RPMI7951 (cell line): ENCODE results near the gene CAMTA1. TPM values are rescaled to one million over a fixed set of nuclear protein-coding genes. Genes with fewer than 3 reads are reported as not detected.

Source experiments
- DNase-seq: peaks from one replicate; pipeline ENCODE4 v3.0.0-alpha.2; 2012; ENCODE audit warnings: low read depth
- total RNA-seq: library from RNA; depleted of rRNA; stranded (reverse); fragments of >200 nt; shearing (Covaris generic); gene quantifications from 2 replicates; pipeline ENCODE4 v1.2.3, GENCODE V29; 2014

Gene CAMTA1
- total RNA-seq, 1 experiment from 2014 or later: 91.0 TPM

DNA sequence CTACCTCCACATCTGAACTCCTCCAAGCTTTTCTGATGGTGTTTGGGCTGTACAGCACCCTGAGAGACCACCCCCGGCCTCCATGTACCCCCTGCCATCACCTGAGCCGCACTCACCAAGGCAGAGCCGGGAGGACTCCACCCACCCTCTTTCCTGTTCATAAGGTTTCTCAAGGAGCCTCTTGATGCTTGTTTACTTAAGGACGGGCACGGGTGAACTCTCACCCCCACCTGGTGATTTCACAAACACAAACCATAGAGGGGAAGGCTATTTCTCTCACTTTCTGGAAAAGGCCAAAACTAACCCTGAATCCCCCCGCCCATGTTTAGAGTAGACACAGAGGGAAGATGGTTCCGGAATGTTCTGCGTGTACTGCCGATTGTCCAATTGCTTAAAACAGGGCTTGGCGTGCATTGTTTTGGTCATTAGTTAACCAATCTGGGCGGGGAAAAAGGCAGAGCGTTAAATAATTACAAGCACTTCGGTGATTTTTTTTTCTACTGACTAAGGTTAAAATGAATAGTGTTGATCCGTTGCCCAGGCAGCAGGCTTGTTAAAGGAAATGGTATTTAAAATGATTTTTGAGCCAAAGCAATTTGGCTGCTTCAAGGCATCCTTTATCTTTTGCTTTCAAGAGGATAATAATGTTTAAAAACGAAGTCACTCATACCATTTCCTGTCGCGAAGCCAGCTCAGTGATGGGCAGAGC, 706.0 kb downstream of the CAMTA1 start:
- DNase-seq: peak; percentile 34

DNA sequence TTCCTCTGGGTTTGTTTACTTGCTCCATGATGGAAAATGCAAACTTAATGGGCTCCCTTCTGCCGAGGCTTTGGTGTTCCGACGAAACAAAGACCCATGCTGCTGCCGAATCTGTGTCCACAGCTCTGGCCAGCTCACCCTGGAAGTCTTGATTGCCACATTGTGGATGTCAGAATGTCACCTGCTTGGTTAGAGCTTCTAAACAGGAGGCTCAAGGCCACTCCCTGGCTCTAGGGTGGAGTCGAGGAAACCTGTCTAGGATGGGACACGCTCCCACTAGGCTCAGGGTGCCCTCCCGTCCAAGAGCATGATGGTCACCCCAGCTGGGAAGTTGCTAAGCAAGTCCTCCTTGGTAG, 706.5 kb downstream of the CAMTA1 start:
- DNase-seq: no peak

- no peak for DNase-seq
Observed at GRCh38 chr1:7493711-7494454, 708.6 kb downstream of the CAMTA1 start.

- no peak for DNase-seq
Observed at GRCh38 chr1:7495962-7496361, 710.7 kb downstream of the CAMTA1 start.

DNA sequence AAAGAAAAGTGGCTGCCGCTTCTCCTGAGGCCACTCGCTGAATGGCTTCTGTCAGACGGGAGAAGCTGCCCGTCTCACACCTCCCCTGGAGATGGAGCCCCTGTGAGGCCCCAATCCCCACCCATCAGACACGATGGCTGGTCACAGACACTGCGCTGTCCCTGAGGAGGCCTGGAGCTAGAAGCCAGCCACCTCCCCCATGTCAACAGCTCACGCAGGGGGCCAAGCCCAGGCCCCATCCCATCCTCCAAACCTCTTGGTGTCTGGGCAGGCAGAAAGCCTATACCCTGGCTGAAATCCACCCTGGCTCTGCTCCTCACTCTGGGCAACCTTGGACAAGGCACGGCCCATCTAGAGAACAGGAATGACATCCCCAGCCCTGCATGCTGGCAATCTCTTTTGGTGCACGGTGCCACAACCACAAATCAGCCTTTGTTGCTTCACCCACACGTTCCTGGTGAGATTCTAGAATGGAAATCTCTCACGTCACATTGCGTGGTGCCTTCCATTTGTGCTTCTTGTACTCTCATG, 711.9 kb downstream of the CAMTA1 start:
- no peak for DNase-seq

GRCh38 chr1:7500381-7501083, 715.3 kb downstream of the CAMTA1 start:
- DNase-seq: no peak

DNA sequence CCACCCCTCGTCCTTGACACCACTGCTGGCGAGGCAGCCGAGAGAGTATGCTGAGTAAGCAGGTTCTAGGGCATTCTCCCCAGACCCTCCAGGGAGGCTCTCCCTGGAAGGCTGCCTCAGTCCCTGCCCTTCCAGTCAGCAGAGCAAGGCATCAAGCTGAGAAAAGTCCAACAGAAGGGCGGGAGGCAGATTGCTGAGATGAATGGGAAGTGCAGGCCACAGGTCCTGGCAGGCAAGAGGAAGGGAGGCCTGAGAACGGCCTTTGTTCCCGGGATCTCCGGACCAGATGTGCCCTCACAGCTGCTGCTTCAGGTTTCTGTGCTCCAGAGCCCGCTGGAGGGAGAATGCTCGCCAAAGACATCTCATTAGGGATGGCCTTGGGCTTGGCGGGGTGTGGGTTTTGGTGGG, 715.8 kb downstream of the CAMTA1 start:
- DNase-seq: peak; percentile 32

DNA sequence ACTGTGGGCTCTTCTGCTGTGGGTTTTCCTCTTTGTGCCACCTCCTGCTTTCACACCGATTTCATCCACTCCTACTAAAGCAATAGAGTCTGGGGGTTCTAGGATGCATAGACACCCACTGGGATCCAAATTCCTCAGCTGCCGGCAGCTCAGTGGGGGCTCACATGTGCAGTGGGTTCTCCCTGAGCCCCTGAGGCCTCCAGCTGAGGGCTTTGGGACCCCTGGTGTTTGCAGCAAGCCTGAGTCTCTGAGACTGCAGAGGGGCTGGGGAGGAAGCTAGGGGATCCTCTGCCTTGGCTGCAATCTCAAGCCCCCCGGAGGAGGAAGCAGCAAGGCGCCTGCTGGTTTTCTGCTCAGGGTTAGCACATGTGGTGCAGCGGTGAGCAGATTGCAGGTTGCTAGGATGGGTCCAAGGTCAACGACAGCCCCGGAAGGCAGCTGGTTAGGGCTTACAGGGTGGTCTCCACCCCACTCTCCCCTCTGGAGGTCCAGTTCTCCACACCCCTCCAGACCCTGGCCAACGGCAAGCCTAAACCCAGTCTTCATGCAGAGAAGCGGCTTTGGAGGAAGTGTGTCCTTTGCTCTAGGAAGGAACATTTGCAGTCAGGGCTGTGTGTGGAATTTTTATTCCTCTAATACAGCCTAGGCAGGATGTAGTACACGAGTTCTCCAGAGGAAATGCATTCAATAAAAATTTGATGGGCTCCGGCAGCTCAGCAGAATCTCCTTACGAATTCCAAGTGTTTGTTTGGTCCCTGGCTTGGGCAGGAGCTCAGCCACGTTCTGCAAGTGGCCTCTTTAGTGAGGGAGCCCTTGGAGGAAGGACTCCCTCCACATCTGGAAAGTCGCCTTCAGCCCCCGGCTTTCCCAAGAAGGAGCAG, 716.7 kb downstream of the CAMTA1 start:
- no peak for DNase-seq

GRCh38 chr1:7503691-7504437, 718.6 kb downstream of the CAMTA1 start:
- DNase-seq: no peak

DNA sequence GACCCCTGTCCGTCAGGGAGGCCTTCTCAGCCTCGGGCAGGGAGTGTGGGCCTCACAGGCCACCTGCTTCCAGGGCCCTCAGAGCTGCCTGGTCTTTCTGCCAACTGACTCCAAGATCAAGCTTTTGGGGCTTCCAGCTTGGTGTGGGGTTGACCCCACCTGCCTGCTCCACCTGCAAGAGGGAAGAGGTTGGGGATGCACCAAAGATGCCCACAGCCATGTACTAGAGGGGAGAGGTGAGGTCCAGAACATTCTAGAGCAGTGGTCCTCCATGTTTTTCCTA, 719.1 kb downstream of the CAMTA1 start:
- DNase-seq: no peak

GRCh38 chr1:7505094-7505770, 720.0 kb downstream of the CAMTA1 start:
- DNase-seq: no peak

DNA sequence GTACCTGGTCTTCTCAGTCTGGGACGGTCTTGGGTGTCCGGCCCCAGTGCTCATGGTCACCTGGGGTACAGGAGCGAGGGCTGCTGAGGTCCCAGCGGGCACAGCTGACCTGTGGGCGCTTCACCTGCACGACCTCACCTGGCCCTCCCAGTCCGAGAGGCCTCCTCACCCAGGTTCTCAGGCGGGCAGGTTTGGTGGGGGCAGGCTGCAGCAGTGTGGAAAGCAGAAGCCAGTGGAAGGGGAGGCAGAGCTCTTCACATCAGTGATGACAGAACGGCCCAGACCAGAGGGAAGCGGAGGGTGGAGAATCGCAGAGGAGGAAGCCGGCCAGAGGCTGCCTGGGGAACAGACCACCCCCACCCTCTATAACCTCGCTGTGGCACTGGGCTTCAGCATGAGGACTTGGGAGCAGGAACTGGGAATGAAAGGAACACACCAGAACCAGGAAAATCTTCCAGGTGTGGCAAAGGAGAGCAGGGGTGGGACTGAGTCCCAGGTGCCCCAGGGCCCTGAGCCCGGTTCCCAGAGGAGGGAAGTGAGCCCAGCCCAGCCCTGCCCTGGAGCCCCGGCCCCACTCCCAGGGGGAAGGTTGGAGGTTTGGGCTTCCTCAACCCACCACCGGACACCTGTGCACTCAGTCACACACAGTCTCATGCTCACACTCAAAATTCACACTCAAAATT, 720.7 kb downstream of the CAMTA1 start:
- no peak for DNase-seq

- DNase-seq: no peak
Observed at GRCh38 chr1:7506454-7507284, 721.4 kb downstream of the CAMTA1 start.

GRCh38 chr1:7507285-7508019, 722.2 kb downstream of the CAMTA1 start:
- DNase-seq: no peak

DNA sequence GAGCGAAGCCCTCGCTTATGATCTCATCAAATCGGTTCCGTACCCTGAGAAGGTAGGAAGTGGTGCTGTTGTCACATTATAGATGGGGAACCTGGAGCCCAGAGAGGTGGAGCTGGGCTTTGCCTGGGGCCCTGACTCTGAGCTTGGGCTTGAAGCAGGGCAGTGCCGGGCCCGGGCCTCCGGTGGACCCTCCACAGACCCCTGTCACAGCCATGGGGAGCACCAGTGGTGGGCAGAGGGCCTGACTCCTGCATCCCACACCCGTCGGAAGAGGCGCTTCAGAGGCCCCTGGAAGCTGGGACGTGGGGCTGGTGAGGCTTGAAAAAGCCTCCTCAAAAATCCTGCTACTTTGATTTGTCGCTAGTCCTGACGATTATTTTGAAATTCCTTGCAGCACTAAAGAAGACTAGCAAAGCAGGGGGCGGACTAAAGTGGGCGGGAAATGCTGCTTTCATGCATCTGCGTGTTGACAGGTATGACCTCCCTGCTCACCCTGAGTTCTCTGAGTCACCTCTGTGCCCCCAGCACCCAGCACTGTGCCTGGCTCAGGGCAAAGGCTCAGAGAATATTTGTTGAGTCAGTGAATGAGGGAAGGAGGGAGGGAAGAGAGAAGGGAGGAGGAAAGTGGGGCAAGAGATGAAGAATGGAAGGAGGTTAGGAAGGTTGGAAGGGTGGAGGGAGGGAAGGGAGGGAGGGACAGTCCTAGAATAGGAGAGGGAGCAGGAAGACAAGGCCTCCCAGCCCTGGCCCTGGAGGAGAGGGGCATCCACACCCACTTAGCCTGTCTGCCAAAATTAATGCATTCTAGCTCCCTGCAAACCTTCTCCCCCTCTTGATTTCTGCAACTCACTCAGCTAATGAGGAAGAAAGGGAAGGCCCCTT, 723.0 kb downstream of the CAMTA1 start:
- no peak for DNase-seq

DNA sequence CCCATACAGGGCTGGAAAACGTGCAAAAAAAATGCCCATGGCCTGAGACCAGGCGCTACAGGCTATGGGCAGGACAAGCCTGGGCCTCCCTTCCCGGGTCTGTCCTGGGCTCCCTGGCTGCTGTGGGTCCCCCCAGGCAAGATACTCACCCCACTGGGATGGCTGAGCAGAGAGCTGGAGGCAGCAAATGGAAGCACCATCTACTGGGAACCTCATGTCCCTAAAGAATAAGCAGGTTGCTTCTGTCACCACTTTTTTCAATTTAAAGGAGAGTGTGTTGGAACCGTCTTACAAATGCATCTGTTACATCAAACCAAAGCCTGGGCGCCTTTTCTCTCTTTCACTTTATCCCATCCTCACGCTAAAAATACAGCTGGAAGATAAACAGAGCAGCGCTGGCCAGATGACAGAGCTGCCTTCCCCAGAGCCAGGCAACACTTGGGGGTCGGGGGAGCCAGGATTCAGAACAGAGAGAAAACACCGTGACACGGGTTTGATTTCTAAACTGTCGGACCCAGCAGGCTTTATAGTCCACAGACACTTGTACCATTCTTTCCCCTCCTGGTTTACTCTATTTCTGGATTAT, 723.8 kb downstream of the CAMTA1 start:
- DNase-seq: no peak

DNA sequence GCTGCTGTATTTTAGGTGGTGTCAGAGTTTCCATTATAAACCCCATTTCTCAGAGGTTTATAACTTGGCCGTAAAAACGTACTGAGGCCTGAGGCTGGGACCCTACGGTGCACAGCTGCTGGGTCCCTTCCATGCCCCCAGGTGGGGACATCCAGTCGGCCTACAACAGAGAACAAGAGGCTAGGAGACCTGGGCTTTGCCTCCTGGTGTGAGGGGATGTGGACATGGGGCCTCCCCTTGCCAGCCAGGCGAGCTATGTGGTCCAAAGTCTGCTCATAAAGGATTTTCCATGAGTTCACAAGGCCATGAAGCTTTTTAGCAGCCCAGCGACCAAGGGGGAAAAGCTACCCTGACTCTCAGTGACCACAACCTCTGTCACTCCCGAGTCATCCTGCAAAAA, 724.3 kb downstream of the CAMTA1 start:
- peak; percentile 40 for DNase-seq
